SK-N-SH treated with all-trans-retinoic acid at 6 μM for 48 hours (cell line): ENCODE results near the gene CYP2W1.

Source experiments
- ARNTL ChIP-seq: fragments of 450-650 bp; formaldehyde crosslinking; IDR thresholded peaks from 2 replicates; pipeline ENCODE4 v1.5.0; 2020; ENCODE audit warnings: low read depth, mild to moderate bottlenecking, moderate library complexity, borderline replicate concordance
- CREB5 ChIP-seq: fragments of 250-450 bp; sonication (Bioruptor Pico); IDR thresholded peaks from 2 replicates; pipeline ENCODE4 v1.5.1; 2020; ENCODE audit warnings: low read depth, mild to moderate bottlenecking, moderate library complexity
- TOX ChIP-seq: fragments of 250-450 bp; sonication (Bioruptor Pico); IDR thresholded peaks from 2 replicates; pipeline ENCODE4 v1.8.0; 2021; ENCODE audit warnings: mild to moderate bottlenecking, moderate library complexity, borderline replicate concordance
- ZFP3 ChIP-seq: fragments of 250-450 bp; sonication (Bioruptor Pico); IDR thresholded peaks from 2 replicates; pipeline ENCODE4 v1.5.0; 2020; ENCODE audit warnings: mild to moderate bottlenecking, moderate library complexity
- ZNF8 ChIP-seq: fragments of 450-650 bp; formaldehyde crosslinking; IDR thresholded peaks from 2 replicates; pipeline ENCODE4 v1.5.0; 2020; ENCODE audit warnings: mild to moderate bottlenecking, moderate library complexity

GRCh38 chr7:935874-936385 lies 47.1 kb upstream of the CYP2W1 start:
- no peak for TF ChIP-seq ZNF8 (CRISPR knock-in tag)
- no peak for TF ChIP-seq ZFP3 (CRISPR knock-in tag)
- no peak for TF ChIP-seq CREB5
- no peak for TF ChIP-seq ARNTL (CRISPR knock-in tag)
- no peak for TF ChIP-seq TOX
